Activated naive CD4-positive, alpha-beta T cell treated with anti-CD3 and anti-CD28 coated beads, Interleukin-2, amount 50 U/mL, for 24 hours (primary cell): Measurements from ENCODE around the gene MRPL2.

Source experiments
- H3K27ac Mint-ChIP-seq: one replicate; pipeline ENCODE4 v1.8.0; 2021; ENCODE audit warnings: mild to moderate bottlenecking, mixed read lengths
- H3K27me3 Mint-ChIP-seq: one replicate; pipeline ENCODE4 v1.8.0; 2021; ENCODE audit warnings: mixed read lengths
- H3K36me3 Mint-ChIP-seq: one replicate; pipeline ENCODE4 v1.8.0; 2021; ENCODE audit warnings: mixed read lengths
- H3K4me1 Mint-ChIP-seq: one replicate; pipeline ENCODE4 v1.8.0; 2021; ENCODE audit warnings: mixed read lengths
- H3K4me3 Mint-ChIP-seq: one replicate; pipeline ENCODE4 v1.8.0; 2021; ENCODE audit warnings: mild to moderate bottlenecking, mixed read lengths
- H3K9me3 Mint-ChIP-seq: one replicate; pipeline ENCODE4 v1.8.0; 2021; ENCODE audit warnings: mixed read lengths

MRPL2 gene

GRCh38 chr6:43059168-43060033 is at the start of gene MRPL2, which contains the start of gene KLC4:
Gene MRPL2 (minus strand): TSS chr6:43059434. CDS start chr6:43059381, 53 bp downstream.
Gene KLC4 (plus strand): TSS chr6:43059631. CDS start chr6:43061336, 1,705 bp downstream.
- Mint-ChIP-seq H3K4me1 (peaks cover 42% of the 10 kb centered on the region), H3K27me3 (no peaks in the 10 kb centered on the region), H3K27ac (peak within 1 kb of the TSS; percentile 99), H3K9me3 (no peaks in the 10 kb centered on the region), H3K4me3 (peak within 1 kb of the TSS; percentile 96), H3K36me3 (peaks cover 4% of the 10 kb centered on the region)

- Mint-ChIP-seq H3K36me3 (no peaks in the 10 kb centered on the region), H3K4me1 (peaks cover 5% of the 10 kb centered on the region), H3K4me3 (no peak overlapping the region), H3K9me3 (no peaks in the 10 kb centered on the region), H3K27me3 (no peaks in the 10 kb centered on the region), H3K27ac (no peak overlapping the region)
These were observed 48.3 kb upstream of the MRPL2 start for GRCh38 chr6:43107344-43108062.

- H3K9me3 Mint-ChIP-seq, result no peaks in the 10 kb centered on the region
- no peak overlapping the region for H3K27ac Mint-ChIP-seq
- peaks cover 5% of the 10 kb centered on the region for H3K4me1 Mint-ChIP-seq
- no peaks in the 10 kb centered on the region for H3K27me3 Mint-ChIP-seq
- H3K36me3 Mint-ChIP-seq, result no peaks in the 10 kb centered on the region
- no peak overlapping the region for H3K4me3 Mint-ChIP-seq
These were observed 46.4 kb upstream of the MRPL2 start for GRCh38 chr6:43105538-43106222.

GRCh38 chr6:43103253-43103876 is 44.1 kb upstream of the MRPL2 start:
- Mint-ChIP-seq H3K4me3 (no peak overlapping the region), H3K36me3 (no peaks in the 10 kb centered on the region), H3K27ac (no peak overlapping the region), H3K4me1 (peaks cover 5% of the 10 kb centered on the region), H3K9me3 (no peaks in the 10 kb centered on the region), H3K27me3 (no peaks in the 10 kb centered on the region)

GRCh38 chr6:43101497-43101896 is 42.3 kb upstream of the MRPL2 start:
- H3K27ac Mint-ChIP-seq, result no peak overlapping the region
- H3K36me3 Mint-ChIP-seq, result no peaks in the 10 kb centered on the region
- H3K4me1 Mint-ChIP-seq, result peaks cover 5% of the 10 kb centered on the region
- H3K27me3 Mint-ChIP-seq, result no peaks in the 10 kb centered on the region
- H3K4me3 Mint-ChIP-seq, result no peak overlapping the region
- no peaks in the 10 kb centered on the region for H3K9me3 Mint-ChIP-seq

- H3K27ac Mint-ChIP-seq, result no peak overlapping the region
- H3K9me3 Mint-ChIP-seq, result no peaks in the 10 kb centered on the region
- peaks cover 8% of the 10 kb centered on the region for H3K4me1 Mint-ChIP-seq
- H3K4me3 Mint-ChIP-seq, result no peak overlapping the region
- no peaks in the 10 kb centered on the region for H3K36me3 Mint-ChIP-seq
- no peaks in the 10 kb centered on the region for H3K27me3 Mint-ChIP-seq
These were observed 38.3 kb upstream of the MRPL2 start for GRCh38 chr6:43097502-43097901.

- H3K27me3 Mint-ChIP-seq, result no peaks in the 10 kb centered on the region
- no peak overlapping the region for H3K4me3 Mint-ChIP-seq
- peaks cover 8% of the 10 kb centered on the region for H3K4me1 Mint-ChIP-seq
- no peaks in the 10 kb centered on the region for H3K9me3 Mint-ChIP-seq
- no peaks in the 10 kb centered on the region for H3K36me3 Mint-ChIP-seq
- no peak overlapping the region for H3K27ac Mint-ChIP-seq
These were observed 37.9 kb upstream of the MRPL2 start for GRCh38 chr6:43097098-43097489.

GRCh38 chr6:43096451-43097097 is 37.3 kb upstream of the MRPL2 start:
- H3K4me3 Mint-ChIP-seq, result no peak overlapping the region
- H3K36me3 Mint-ChIP-seq, result no peaks in the 10 kb centered on the region
- H3K9me3 Mint-ChIP-seq, result no peaks in the 10 kb centered on the region
- peaks cover 8% of the 10 kb centered on the region for H3K4me1 Mint-ChIP-seq
- no peak overlapping the region for H3K27ac Mint-ChIP-seq
- no peaks in the 10 kb centered on the region for H3K27me3 Mint-ChIP-seq

- Mint-ChIP-seq H3K4me1 (peaks cover 8% of the 10 kb centered on the region), H3K4me3 (no peak overlapping the region), H3K27ac (no peak overlapping the region), H3K9me3 (no peaks in the 10 kb centered on the region), H3K36me3 (no peaks in the 10 kb centered on the region), H3K27me3 (no peaks in the 10 kb centered on the region)
These were observed 36.7 kb upstream of the MRPL2 start for GRCh38 chr6:43095939-43096338.

GRCh38 chr6:43093436-43094289 is 34.4 kb upstream of the MRPL2 start:
- no peaks in the 10 kb centered on the region for H3K36me3 Mint-ChIP-seq
- peak overlapping the region; percentile 34 for H3K4me3 Mint-ChIP-seq
- H3K27ac Mint-ChIP-seq, result no peak overlapping the region
- H3K4me1 Mint-ChIP-seq, result peaks cover 8% of the 10 kb centered on the region
- H3K27me3 Mint-ChIP-seq, result no peaks in the 10 kb centered on the region
- H3K9me3 Mint-ChIP-seq, result no peaks in the 10 kb centered on the region

- H3K9me3 Mint-ChIP-seq, result no peaks in the 10 kb centered on the region
- H3K4me3 Mint-ChIP-seq, result no peak overlapping the region
- no peaks in the 10 kb centered on the region for H3K36me3 Mint-ChIP-seq
- no peaks in the 10 kb centered on the region for H3K27me3 Mint-ChIP-seq
- no peak overlapping the region for H3K27ac Mint-ChIP-seq
- peaks cover 8% of the 10 kb centered on the region for H3K4me1 Mint-ChIP-seq
These were observed 33.4 kb upstream of the MRPL2 start for GRCh38 chr6:43092635-43093034.

GRCh38 chr6:43091436-43091991 is 32.3 kb upstream of the MRPL2 start:
- H3K36me3 Mint-ChIP-seq, result no peaks in the 10 kb centered on the region
- no peak overlapping the region for H3K27ac Mint-ChIP-seq
- H3K27me3 Mint-ChIP-seq, result no peaks in the 10 kb centered on the region
- H3K4me1 Mint-ChIP-seq, result peaks cover 8% of the 10 kb centered on the region
- no peak overlapping the region for H3K4me3 Mint-ChIP-seq
- no peaks in the 10 kb centered on the region for H3K9me3 Mint-ChIP-seq

- no peak overlapping the region for H3K4me3 Mint-ChIP-seq
- no peaks in the 10 kb centered on the region for H3K27me3 Mint-ChIP-seq
- no peaks in the 10 kb centered on the region for H3K9me3 Mint-ChIP-seq
- no peak overlapping the region for H3K27ac Mint-ChIP-seq
- peaks cover 8% of the 10 kb centered on the region for H3K4me1 Mint-ChIP-seq
- no peaks in the 10 kb centered on the region for H3K36me3 Mint-ChIP-seq
These were observed 31.8 kb upstream of the MRPL2 start for GRCh38 chr6:43091020-43091419.

- Mint-ChIP-seq H3K9me3 (no peaks in the 10 kb centered on the region), H3K4me3 (no peak overlapping the region), H3K27me3 (no peaks in the 10 kb centered on the region), H3K4me1 (peaks cover 8% of the 10 kb centered on the region), H3K27ac (no peak overlapping the region), H3K36me3 (no peaks in the 10 kb centered on the region)
These were observed 31.3 kb upstream of the MRPL2 start for GRCh38 chr6:43090559-43090956.
